Adrenal gland (tissue), 12 donors: ENCODE measurements around the gene CHMP1B. TPM values are rescaled to one million over a fixed set of nuclear protein-coding genes. Genes with fewer than 3 reads are reported as not detected.

Experiments
- DNase-seq, 7 donors: peaks; one replicate each; pipeline ENCODE4 v3.0.0-alpha.2; 2019 to 2020
- H3K27ac ChIP-seq, 5 donors: fragments of 200-600 bp; sonication (generic) in 4 of 5; 1 replicate in 3 of 5; 2 replicates in 2 of 5; pipeline versions ENCODE4 v1.5.1 to v1.8.0; 2016 to 2020; ENCODE audit warnings: mild to moderate bottlenecking in 1 of 5
- H3K27me3 ChIP-seq: fragments of 200-600 bp; 2 replicates; pipeline ENCODE4 v1.8.0; 2021
- H3K36me3 ChIP-seq, 2 donors: fragments of 200-600 bp; replicated peaks in 1 of 2; 1 replicate in 1 of 2; 2 replicates in 1 of 2; pipeline versions ENCODE4 v1.5.1 to v1.8.0; 2018 to 2022
- H3K4me1 ChIP-seq, 2 donors: fragments of 200-600 bp; replicated peaks in 1 of 2; 1 replicate in 1 of 2; 2 replicates in 1 of 2; pipeline versions ENCODE4 v1.5.1 to v1.8.0; 2018 to 2021
- H3K4me3 ChIP-seq, 4 donors: fragments of 200-600 bp; sonication (generic) in 3 of 4; one replicate each; pipeline ENCODE4 v1.5.1; 2016 to 2018
- H3K9me3 ChIP-seq, 3 donors: fragments of 200-600 bp; sonication (generic) in 1 of 3; replicated peaks in 1 of 3; 1 replicate in 2 of 3; 2 replicates in 1 of 3; pipeline versions ENCODE4 v1.5.1 to v1.8.0; 2016 to 2021
- CTCF ChIP-seq, 6 experiments: fragments of 450-650 bp in 4 of 6; fragments of 200-600 bp in 2 of 6; sonication (generic) in 1 of 6; IDR thresholded peaks; 1 replicate in 5 of 6; 2 replicates in 1 of 6; pipeline versions ENCODE4 v1.5.1 to v1.8.0; 2016 to 2021; ENCODE audit warnings: antibody characterized with exemption in 6 of 6, mild to moderate bottlenecking in 2 of 6, moderate library complexity in 1 of 6
- POLR2A ChIP-seq, 2 donors: fragments of 450-650 bp; IDR thresholded peaks; one replicate each; pipeline ENCODE4 v1.6.1; 2017; ENCODE audit warnings: antibody characterized with exemption in 2 of 2, mild to moderate bottlenecking in 2 of 2, moderate library complexity in 1 of 2
- WGBS, 4 donors: extraction: QIAGEN DNeasy Blood & Tissue Kit in 2 of 4; methylation state at CpG; one replicate each; pipeline versions ENCODE4 v1.1.5 to v1.1.7; 2013 to 2017; 5-methylcytosine and 5-hydroxymethylcytosine counted together
- intact Hi-C, 2 donors: fragments of 100-400 bp; cut with DNase I; formaldehyde crosslinking; loops; one replicate each; pipeline versions ENCODE4 v1.14.1 to v1.15.0; 2022 to 2023
- polyA plus RNA-seq, 3 donors: library from polyadenylated mRNA; stranded (reverse); fragments of 200-250 nt in 2 of 3; fragments of 350-450 nt in 1 of 3; fragmentation: Illumina TruSeq in 1 of 3; extraction: RNeasy Lipid Tissue Mini Kit (QIAGEN cat#74804) in 1 of 3; gene quantifications; one replicate each; pipeline ENCODE4 v1.2.3, GENCODE V29; 2013 to 2014
- total RNA-seq, 9 donors: library from RNA; depleted of rRNA in 4 of 9; stranded (reverse); fragments of >200 nt in 4 of 9; fragments of 120-200 nt in 1 of 9; fragmentation: NEBNext Ultra II Directional in 1 of 9; extraction: Animal tissue kit (Norgen Biotek cat#: 25700) in 1 of 9; gene quantifications; one replicate each; pipeline versions ENCODE4 v1.1.0 to v1.2.4, GENCODE V29; 2013 to 2023
- donor health status: healthy with polysubstance abuse.
- donor health status: Bipolar disorder and iron deficiency.
- donor health status: DM: yes; HTN: yes; CAD: no.
- donor health status: DM: no; HTN: no; CAD: no.
- donor health status: DM: no; HTN: no; CAD: no.
- donor health status: DM: yes; HTN: yes; CAD: no.

Gene CHMP1B
- total and polyA plus RNA-seq, 12 donors: 17.5 to 52.6 (median 41.5) TPM

GRCh38 chr18:11810379-11810778 is 40.8 kb upstream of the CHMP1B start:
- DNase-seq: no peak
- Histone ChIP-seq H3K9me3 (no peaks in the 10 kb centered on the region), H3K27me3 (no peaks in the 10 kb centered on the region), H3K27ac (no peak overlapping the region), H3K4me1 (no peaks in the 10 kb centered on the region), H3K36me3 (no peaks in the 10 kb centered on the region), H3K4me3 (no peak overlapping the region)
- TF ChIP-seq CTCF (IDR thresholded peaks at IDR 0.05) (no peak), POLR2A (IDR thresholded peaks at IDR 0.05) (no peak)
- intact Hi-C loops: no loop called here
- WGBS, 4 donors: 67 to 82% (median 76%) methylated on average over 1 to 3 of the region's 3 CpGs

GRCh38 chr18:11811009-11811408 is 40.2 kb upstream of the CHMP1B start:
- intact Hi-C loops: no loop called here
- TF ChIP-seq POLR2A (IDR thresholded peaks at IDR 0.05): no peak
- TF ChIP-seq CTCF (IDR thresholded peaks at IDR 0.05): no peak
- 88 to 91% (median 90%) methylated on average over 11 of the region's 11 CpGs for whole genome bisulfite sequencing, 4 donors

GRCh38 chr18:11817229-11817628 is 34.0 kb upstream of the CHMP1B start:
- no peak for DNase-seq
- no peaks in the 10 kb centered on the region for H3K9me3 ChIP-seq
- H3K27me3 ChIP-seq: no peaks in the 10 kb centered on the region
- 73 to 82% (median 80%) methylated on average over 6 of the region's 6 CpGs for WGBS, 4 donors
- H3K4me1 ChIP-seq: no peaks in the 10 kb centered on the region
- no peak for TF ChIP-seq CTCF (IDR thresholded peaks at IDR 0.05)
- no peak for TF ChIP-seq POLR2A (IDR thresholded peaks at IDR 0.05)
- H3K27ac ChIP-seq: no peak overlapping the region
- no peak overlapping the region for H3K4me3 ChIP-seq
- intact Hi-C loops: no loop called here
- no peaks in the 10 kb centered on the region for H3K36me3 ChIP-seq

More at GRCh38 chr18:11811009-11811408, 40.2 kb upstream of the CHMP1B start:
- Histone ChIP-seq H3K9me3 (no peaks in the 10 kb centered on the region), H3K36me3 (no peaks in the 10 kb centered on the region), H3K4me1 (no peaks in the 10 kb centered on the region), H3K4me3 (no peak overlapping the region), H3K27me3 (no peaks in the 10 kb centered on the region), H3K27ac (no peak overlapping the region)
- no peak for DNase-seq

- intact Hi-C loops: no loop called here
- WGBS, 4 donors: 78 to 83% (median 80%) methylated on average over 17 of the region's 17 CpGs
These were observed 32.6 kb upstream of the CHMP1B start for GRCh38 chr18:11818486-11819203.

More at GRCh38 chr18:11818486-11819203, 32.6 kb upstream of the CHMP1B start:
- Histone ChIP-seq H3K27me3 (no peaks in the 10 kb centered on the region), H3K4me3 (no peak overlapping the region), H3K27ac (no peak overlapping the region), H3K36me3 (no peaks in the 10 kb centered on the region), H3K9me3 (no peaks in the 10 kb centered on the region), H3K4me1 (no peaks in the 10 kb centered on the region)
- DNase-seq: no peak
- TF ChIP-seq POLR2A (IDR thresholded peaks at IDR 0.05) (no peak), CTCF (IDR thresholded peaks at IDR 0.05) (no peak)
